HG03575 (cell line): ENCODE data around the gene BMERB1.

ENCODE experiments used
- ATAC-seq: cut with Tn5 transposase; IDR thresholded peaks from one replicate; pipeline ENCODE4 v1.9.1; 2021; ENCODE audit not compliant: unreplicated experiment, insufficient number of reproducible peaks, low FRiP score; ENCODE audit errors: extremely low read depth

Gene BMERB1

GRCh38 chr16:15489016-15489415 lies 54.6 kb downstream of the BMERB1 start:
- ATAC-seq = no peak

- no peak for ATAC-seq
Observed at GRCh38 chr16:15490123-15490711, 55.8 kb downstream of the BMERB1 start.

- no peak for ATAC-seq
Observed at GRCh38 chr16:15491411-15491810, 57.0 kb downstream of the BMERB1 start.

GRCh38 chr16:15492091-15492740 lies 57.8 kb downstream of the BMERB1 start:
- ATAC-seq = no peak

- ATAC-seq = no peak
Observed at GRCh38 chr16:15493466-15494180, 59.2 kb downstream of the BMERB1 start.

GRCh38 chr16:15494236-15494635 lies 59.8 kb downstream of the BMERB1 start:
- ATAC-seq = no peak

GRCh38 chr16:15495898-15496297 lies 61.5 kb downstream of the BMERB1 start:
- ATAC-seq = no peak

GRCh38 chr16:15498427-15499175 lies 64.2 kb downstream of the BMERB1 start:
- ATAC-seq = no peak

- no peak for ATAC-seq
Observed at GRCh38 chr16:15502041-15502725, 67.8 kb downstream of the BMERB1 start.

GRCh38 chr16:15506441-15506840 lies 72.1 kb downstream of the BMERB1 start:
- ATAC-seq = no peak

GRCh38 chr16:15507301-15507958 lies 73.0 kb downstream of the BMERB1 start:
- ATAC-seq = no peak

GRCh38 chr16:15507959-15508627 lies 73.7 kb downstream of the BMERB1 start:
- ATAC-seq = no peak

- ATAC-seq = no peak
Observed at GRCh38 chr16:15509051-15509592, 74.7 kb downstream of the BMERB1 start.

GRCh38 chr16:15509593-15510535 lies 75.5 kb downstream of the BMERB1 start:
- no peak for ATAC-seq

GRCh38 chr16:15510992-15511391 lies 76.6 kb downstream of the BMERB1 start:
- no peak for ATAC-seq

- ATAC-seq = no peak
Observed at GRCh38 chr16:15511759-15512487, 77.5 kb downstream of the BMERB1 start.
